Neuronal stem cell (in vitro differentiated cells): ENCODE data around the gene TMEM61.
"Not testable (repeated sequence)": the region's sequence is repeated elsewhere in the genome, so short reads cannot be mapped to it uniquely, and the experiment has no call there.

Experiments
- DNase-seq: peaks from one replicate; pipeline ENCODE4 v3.0.0-alpha.2; 2013; ENCODE audit warnings: low spot score
- H2AFZ ChIP-seq: one replicate; pipeline ENCODE4 v1.6.1; 2013; ENCODE audit warnings: mild to moderate bottlenecking, low read length, inconsistent platforms
- H2AK5ac ChIP-seq: 2 replicates; pipeline ENCODE4 v1.6.1; 2013; ENCODE audit warnings: low read depth, mild to moderate bottlenecking, inconsistent platforms, low read length, moderate library complexity, mixed read lengths
- H2BK120ac ChIP-seq: 2 replicates; pipeline ENCODE4 v1.6.1; 2013; ENCODE audit warnings: low read depth, mild to moderate bottlenecking, inconsistent platforms, low read length, moderate library complexity, mixed read lengths
- H2BK12ac ChIP-seq: one replicate; pipeline ENCODE4 v1.6.1; 2013; ENCODE audit warnings: low read length, inconsistent platforms
- H2BK15ac ChIP-seq: 2 replicates; pipeline ENCODE4 v1.6.1; 2013; ENCODE audit warnings: mild to moderate bottlenecking, low read length, inconsistent platforms, mixed read lengths
- H2BK5ac ChIP-seq: one replicate; pipeline ENCODE4 v1.6.1; 2013; ENCODE audit warnings: inconsistent platforms, mild to moderate bottlenecking, low read length, moderate library complexity
- H3K14ac ChIP-seq: one replicate; pipeline ENCODE4 v1.6.1; 2013; ENCODE audit warnings: low read length, inconsistent platforms
- H3K18ac ChIP-seq: 2 replicates; pipeline ENCODE4 v1.6.1; 2013; ENCODE audit warnings: low read length, inconsistent platforms
- H3K23ac ChIP-seq: 2 replicates; pipeline ENCODE4 v1.6.1; 2013; ENCODE audit warnings: low read depth, mild to moderate bottlenecking, mixed read lengths, low read length, inconsistent platforms; ENCODE audit not compliant: poor library complexity
- H3K27ac ChIP-seq: replicated peaks from 3 replicates; pipeline ENCODE4 v1.5.1; 2013; ENCODE audit warnings: low read length, inconsistent platforms
- H3K27me3 ChIP-seq, 3 experiments: 2 replicates each; pipeline ENCODE4 v1.6.1; 2013; ENCODE audit warnings: low read length in 3 of 3, mild to moderate bottlenecking in 2 of 3, inconsistent platforms in 1 of 3, low read depth in 1 of 3, mixed read lengths in 1 of 3, moderate library complexity in 1 of 3; ENCODE audit not compliant: control insufficient read depth in 3 of 3, insufficient read depth in 3 of 3
- H3K36me3 ChIP-seq, 2 donors: replicated peaks in 1 of 2; 2 replicates each; pipeline ENCODE4 v1.6.1; 2013; ENCODE audit warnings: low read length in 2 of 2; ENCODE audit not compliant: control insufficient read depth in 2 of 2, insufficient read depth in 2 of 2
- H3K4ac ChIP-seq: 2 replicates; pipeline ENCODE4 v1.6.1; 2013; ENCODE audit warnings: inconsistent platforms, mild to moderate bottlenecking, low read length, moderate library complexity
- H3K4me1 ChIP-seq, 2 donors: 1 replicate in 1 of 2; 2 replicates in 1 of 2; pipeline ENCODE4 v1.6.1; 2013; ENCODE audit warnings: low read length in 2 of 2, low read depth in 1 of 2; ENCODE audit not compliant: control insufficient read depth in 2 of 2, insufficient read depth in 1 of 2
- H3K4me2 ChIP-seq: one replicate; pipeline ENCODE4 v1.6.1; 2013; ENCODE audit warnings: mild to moderate bottlenecking, low read length, inconsistent platforms; ENCODE audit not compliant: insufficient read depth, poor library complexity, severe bottlenecking
- H3K4me3 ChIP-seq, 2 donors: 2 replicates each; pipeline ENCODE4 v1.5.1; 2013; ENCODE audit warnings: low read length in 2 of 2, mild to moderate bottlenecking in 2 of 2, inconsistent platforms in 1 of 2, moderate library complexity in 1 of 2
- H3K79me1 ChIP-seq: one replicate; pipeline ENCODE4 v1.6.1; 2013; ENCODE audit warnings: low read depth, mild to moderate bottlenecking, inconsistent platforms, low read length, moderate library complexity
- H3K9ac ChIP-seq: one replicate; pipeline ENCODE4 v1.6.1; 2013; ENCODE audit warnings: mild to moderate bottlenecking, low read depth, low read length, inconsistent platforms; ENCODE audit not compliant: poor library complexity
- H3K9me3 ChIP-seq, 2 donors: replicated peaks in 1 of 2; 2 replicates each; pipeline versions ENCODE3 to v1.6.1; 2013; ENCODE audit warnings: low read length in 2 of 2, mild to moderate bottlenecking in 2 of 2, inconsistent platforms in 1 of 2, low read depth in 1 of 2, mixed read lengths in 1 of 2, moderate library complexity in 1 of 2; ENCODE audit not compliant: control insufficient read depth in 2 of 2, insufficient read depth in 1 of 2
- H4K8ac ChIP-seq: one replicate; pipeline ENCODE4 v1.6.1; 2013; ENCODE audit warnings: low read depth, mild to moderate bottlenecking, inconsistent platforms, low read length, moderate library complexity
- H4K91ac ChIP-seq: one replicate; pipeline ENCODE4 v1.6.1; 2013; ENCODE audit warnings: low read length, low read depth, mild to moderate bottlenecking, inconsistent platforms; ENCODE audit not compliant: poor library complexity
- WGBS, 2 donors: extraction: QIAGEN DNeasy Blood & Tissue Kit; methylation state at CpG; one replicate each; pipeline ENCODE4 v1.1.7; 2013; ENCODE audit warnings: missing lambda C conversion rate in 2 of 2, mixed read lengths in 1 of 2; ENCODE audit not compliant: insufficient read length in 2 of 2, insufficient replicate concordance in 1 of 2; ENCODE audit errors: extremely low coverage in 2 of 2; 5-methylcytosine and 5-hydroxymethylcytosine counted together

TMEM61 gene

DNA sequence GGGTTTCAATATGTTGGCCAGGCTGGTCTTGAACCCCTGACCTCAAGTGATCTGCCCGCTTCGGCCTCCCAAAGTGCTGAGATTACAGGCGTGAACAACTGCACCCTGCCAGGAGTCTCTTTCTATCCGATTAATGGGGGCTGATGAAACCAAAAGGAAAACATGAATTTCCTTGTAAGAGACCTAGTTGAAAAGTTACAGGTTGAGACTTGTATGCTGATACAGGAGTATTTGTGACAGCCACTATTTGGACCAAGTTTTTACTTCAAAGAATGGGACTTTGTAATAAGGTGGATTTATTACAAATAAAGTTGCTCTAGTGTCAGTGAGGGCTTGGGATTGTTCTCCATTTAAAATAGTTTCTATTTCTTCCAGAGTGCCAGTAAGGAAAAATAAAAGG, 43.6 kb upstream of the TMEM61 start:
- Histone ChIP-seq H2AK5ac (no peak overlapping the region), H3K27ac (no peak overlapping the region), H2AFZ (no peak overlapping the region), H3K9me3 (no peaks in the 10 kb centered on the region), H3K4ac (no peak overlapping the region), H2BK12ac (no peak overlapping the region), H3K4me3 (no peak overlapping the region), H3K23ac (no peak overlapping the region), H3K9ac (no peak overlapping the region), H3K18ac (no peak overlapping the region), H2BK120ac (no peak overlapping the region), H2BK5ac (no peak overlapping the region), H3K79me1 (no peaks in the 10 kb centered on the region), H3K4me2 (no peak overlapping the region), H3K14ac (no peak overlapping the region), H3K36me3 (no peaks in the 10 kb centered on the region), H2BK15ac (no peak overlapping the region), H3K4me1 (peaks cover 0 to 12% of the 10 kb centered on the region in 2 donors), H3K27me3 (peaks cover 0 to 3% (median 0%) of the 10 kb centered on the region in 3 experiments), H4K91ac (no peak overlapping the region), H4K8ac (no peak overlapping the region)
- no CpG with 5 or more reads among the region's 4 CpGs for WGBS, 2 donors
- no peak for DNase-seq

DNA sequence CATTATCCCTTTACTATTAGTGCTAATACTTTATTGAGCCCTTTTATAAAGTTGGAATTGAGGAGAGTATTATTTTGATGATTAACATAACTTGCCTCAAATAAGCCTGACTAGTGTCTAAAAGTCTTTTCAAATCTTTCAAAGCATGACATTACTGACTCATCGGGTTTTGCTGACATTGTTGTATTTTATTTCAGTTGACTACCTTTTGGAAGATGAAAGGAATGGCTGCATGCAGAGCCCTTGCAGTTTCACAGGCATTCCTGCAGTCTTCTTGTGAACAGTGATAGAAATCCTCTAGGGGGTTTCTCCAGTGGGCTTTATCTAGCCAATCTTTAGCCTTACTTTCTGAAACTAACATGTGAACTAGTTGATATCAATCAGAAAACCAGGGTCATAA, 43.0 kb upstream of the TMEM61 start:
- Histone ChIP-seq H3K14ac (no peak overlapping the region), H2AFZ (peak overlapping the region; percentile 36), H4K8ac (no peak overlapping the region), H3K27ac (no peak overlapping the region), H3K27me3 (peaks cover 0 to 3% (median 0%) of the 10 kb centered on the region in 3 experiments), H3K4ac (no peak overlapping the region), H2AK5ac (no peak overlapping the region), H3K9ac (no peak overlapping the region), H3K18ac (no peak overlapping the region), H3K4me2 (no peak overlapping the region), H2BK5ac (no peak overlapping the region), H3K36me3 (no peaks in the 10 kb centered on the region), H2BK120ac (no peak overlapping the region), H3K9me3 (no peaks in the 10 kb centered on the region), H3K4me3 (no peak overlapping the region), H3K23ac (no peak overlapping the region), H3K4me1 (peaks cover 0 to 12% of the 10 kb centered on the region in 2 donors), H3K79me1 (no peaks in the 10 kb centered on the region), H4K91ac (no peak overlapping the region), H2BK15ac (no peak overlapping the region), H2BK12ac (no peak overlapping the region)
- DNase-seq = no peak
- no CpG with 5 or more reads among the region's 1 CpG for WGBS, 2 donors

DNA sequence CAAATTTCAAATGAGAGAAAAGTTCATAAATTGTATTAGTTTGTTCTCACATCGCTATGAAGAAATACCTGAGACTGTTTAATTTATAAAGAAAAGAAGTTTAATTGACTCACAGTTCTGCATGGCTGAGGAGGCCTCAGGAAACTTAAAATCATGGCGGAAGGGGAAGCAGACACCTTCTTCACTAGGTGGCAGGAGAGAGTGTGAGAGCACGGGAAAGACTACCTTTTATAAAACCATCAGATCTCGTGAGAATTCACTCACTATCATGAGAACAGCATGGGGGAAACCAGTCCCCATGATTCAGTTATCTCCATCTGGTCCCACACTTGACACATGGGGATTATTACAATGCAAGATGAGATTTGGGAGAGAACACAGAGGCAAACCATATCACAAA, 41.5 kb upstream of the TMEM61 start:
- H3K4me3 ChIP-seq, H2BK15ac ChIP-seq, H2BK5ac ChIP-seq, H3K14ac ChIP-seq, H3K79me1 ChIP-seq, H2AFZ ChIP-seq, H3K4me2 ChIP-seq, H3K27ac ChIP-seq, H3K18ac ChIP-seq, H2BK12ac ChIP-seq, H4K91ac ChIP-seq, H3K23ac ChIP-seq, H2BK120ac ChIP-seq, H3K4ac ChIP-seq, H4K8ac ChIP-seq, DNase-seq, H3K9me3 ChIP-seq, H3K9ac ChIP-seq, H2AK5ac ChIP-seq, H3K36me3 ChIP-seq, H3K27me3 ChIP-seq: not testable (repeated sequence)
- WGBS, 2 donors = no CpG with 5 or more reads among the region's 4 CpGs
- peaks cover 0 to 12% of the 10 kb centered on the region in 2 donors for H3K4me1 ChIP-seq

DNA sequence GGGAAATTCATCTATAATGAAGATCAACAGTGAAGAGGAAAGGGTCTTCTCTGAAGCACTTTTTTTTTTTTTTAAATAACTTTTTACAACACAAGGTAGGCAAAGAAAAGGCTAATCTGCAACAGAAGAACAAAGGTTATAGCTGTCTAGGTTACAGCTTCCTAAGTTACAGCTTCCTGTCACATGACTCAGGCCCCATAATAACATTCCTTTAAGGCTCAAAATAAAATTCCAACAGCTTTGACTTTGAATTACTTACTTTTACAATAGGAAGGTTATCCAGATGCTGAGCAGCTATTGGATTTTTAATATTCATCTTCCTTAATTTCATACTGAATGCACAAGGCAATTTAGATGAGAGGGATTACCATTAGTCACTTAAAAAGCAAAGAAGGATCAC, 40.4 kb upstream of the TMEM61 start:
- Histone ChIP-seq H2BK15ac (no peak overlapping the region), H3K79me1 (no peaks in the 10 kb centered on the region), H3K18ac (no peak overlapping the region), H3K4me1 (peaks cover 0 to 12% of the 10 kb centered on the region in 2 donors), H3K23ac (no peak overlapping the region), H3K14ac (no peak overlapping the region), H3K4ac (no peak overlapping the region), H3K27me3 (peaks cover 0 to 3% (median 0%) of the 10 kb centered on the region in 3 experiments), H2BK12ac (no peak overlapping the region), H3K9me3 (peaks cover 0 to 1% of the 10 kb centered on the region in 2 donors), H3K9ac (no peak overlapping the region), H2AFZ (peak overlapping the region; percentile 56), H3K4me3 (no peak overlapping the region), H2BK120ac (no peak overlapping the region), H3K27ac (no peak overlapping the region), H4K8ac (no peak overlapping the region), H3K36me3 (no peaks in the 10 kb centered on the region), H2AK5ac (no peak overlapping the region), H4K91ac (no peak overlapping the region), H3K4me2 (no peak overlapping the region), H2BK5ac (no peak overlapping the region)
- no peak for DNase-seq
